ENCODE measurements around the gene SERP2. TPM values are rescaled to one million over a fixed set of nuclear protein-coding genes. Genes with fewer than 3 reads are reported as not detected.

Gene SERP2
- total and polyA plus RNA-seq, 9 of the 15 experiments (the other 6 are each of a cell fraction or from before 2014, with no cell fraction given) = 0.13 TPM; not detected in 8

DNA sequence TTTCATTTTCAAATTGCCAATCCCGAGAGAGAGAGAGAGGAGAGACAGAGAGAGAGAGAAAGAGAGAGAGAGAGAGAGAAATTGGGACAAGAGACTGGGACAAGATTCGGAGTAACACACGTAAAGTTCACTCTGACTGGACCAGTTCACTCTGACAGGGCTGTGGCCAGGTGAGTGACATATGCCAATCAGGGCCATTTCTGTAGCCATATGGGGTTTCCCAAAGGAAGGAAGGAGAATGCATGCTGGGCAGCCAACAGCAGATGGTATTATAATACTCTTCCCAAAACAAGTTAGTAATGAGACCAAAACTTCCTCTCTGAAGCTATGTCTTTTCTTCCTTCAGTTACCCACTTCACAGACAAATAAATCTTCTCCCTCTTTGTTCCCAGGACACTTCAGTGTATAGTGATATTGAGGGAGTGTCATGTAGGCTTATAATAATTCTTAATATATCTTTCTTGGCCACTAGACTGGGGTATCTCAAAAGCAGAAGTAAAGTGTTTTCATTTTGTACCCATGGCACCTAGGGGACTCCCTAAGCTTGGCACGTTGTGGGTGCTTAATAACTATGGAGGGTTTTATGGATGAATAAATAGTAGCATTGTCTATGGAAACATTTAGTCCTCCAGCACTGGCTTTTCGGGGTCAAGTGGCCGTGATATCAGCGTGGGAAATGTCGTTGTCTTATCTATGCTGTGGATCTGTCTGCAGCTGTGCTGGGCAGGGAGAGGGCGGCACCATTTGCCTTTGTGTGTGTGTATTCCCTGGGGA is 51.6 kb downstream of the SERP2 start:
- Histone ChIP-seq H3K79me2 (ENCODE audit: control insufficient read depth, insufficient read depth, low read length) (no peaks in the 10 kb centered on the region), H3K27ac (ENCODE audit: extremely low read depth, low read depth, low read length) (no peak overlapping the region), H4K20me1 (replicated peaks; ENCODE audit: control insufficient read depth, insufficient read depth, low read length) (no peaks in the 10 kb centered on the region), H3K36me3 (ENCODE audit: control insufficient read depth, insufficient read depth, low read length) (no peaks in the 10 kb centered on the region), H3K9ac (ENCODE audit: insufficient read depth in 1 of 2, low read depth in 2 of 2, low read length in 2 of 2) (no peak overlapping the region), H3K27me3 (ENCODE audit: control insufficient read depth in 2 of 2, insufficient read depth in 2 of 2, low read length in 2 of 2) (no peaks in the 10 kb centered on the region), H3K9me3 (replicated peaks; ENCODE audit: control insufficient read depth, insufficient read depth, low read depth, low read length) (no peaks in the 10 kb centered on the region), H3K4me1 (replicated peaks in 1 of 2; ENCODE audit: control insufficient read depth in 2 of 2, insufficient read depth in 2 of 2, low read length in 2 of 2) (peaks cover 4 to 5% of the 10 kb centered on the region in 2 experiments; a peak in 4 of 5 replicates), H2AFZ (ENCODE audit: low read depth, low read length) (no peak overlapping the region), H3K9me1 (ENCODE audit: control insufficient read depth, insufficient read depth, low read length) (no peaks in the 10 kb centered on the region), H3K4me3 (no peak overlapping the region), H3K4me2 (ENCODE audit: insufficient read depth, low read length) (no peak overlapping the region)
- in situ Hi-C loops (cut with MboI) (no loop called here), intact Hi-C loops (cut with micrococcal nuclease) (no loop called here)
- ChIA-PET POLR2A (interaction anchor here (1.1 to 1.4 kb wide), 2 partner anchors 9 to 10 kb away, joined by 3 to 4 read pairs; no protein-coding TSS in a partner anchor), CTCF (ENCODE audit: low intra/inter-chr PET ratio) (no interaction called here)
- WGBS (ENCODE audit: insufficient coverage, low coverage, missing lambda C conversion rate) = 12% methylated on average over 6 of the region's 9 CpGs
- ATAC-seq (no peak), FAIRE-seq (no peak), DNase-seq (ENCODE audit: extremely low read depth in 1 of 4, low spot score in 3 of 4) (no peak)
- TF ChIP-seq, protein P1, sequence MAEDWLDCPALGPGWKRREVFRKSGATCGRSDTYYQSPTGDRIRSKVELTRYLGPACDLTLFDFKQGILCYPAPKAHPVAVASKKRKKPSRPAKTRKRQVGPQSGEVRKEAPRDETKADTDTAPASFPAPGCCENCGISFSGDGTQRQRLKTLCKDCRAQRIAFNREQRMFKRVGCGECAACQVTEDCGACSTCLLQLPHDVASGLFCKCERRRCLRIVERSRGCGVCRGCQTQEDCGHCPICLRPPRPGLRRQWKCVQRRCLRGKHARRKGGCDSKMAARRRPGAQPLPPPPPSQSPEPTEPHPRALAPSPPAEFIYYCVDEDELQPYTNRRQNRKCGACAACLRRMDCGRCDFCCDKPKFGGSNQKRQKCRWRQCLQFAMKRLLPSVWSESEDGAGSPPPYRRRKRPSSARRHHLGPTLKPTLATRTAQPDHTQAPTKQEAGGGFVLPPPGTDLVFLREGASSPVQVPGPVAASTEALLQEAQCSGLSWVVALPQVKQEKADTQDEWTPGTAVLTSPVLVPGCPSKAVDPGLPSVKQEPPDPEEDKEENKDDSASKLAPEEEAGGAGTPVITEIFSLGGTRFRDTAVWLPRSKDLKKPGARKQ (CRISPR knock-in tag; IDR thresholded peaks at IDR 0.05) = no peak
- TF ChIP-seq MEIS2 (IDR thresholded peaks at IDR 0.05; ENCODE audit: partially characterized antibody) (peak; percentile 32), SIN3A (IDR thresholded peaks at IDR 0.05; ENCODE audit: borderline replicate concordance in 2 of 2, control insufficient read depth in 1 of 2, low read depth in 2 of 2, low read length in 2 of 2) (no peak), CCAR2 (IDR thresholded peaks at IDR 0.05; ENCODE audit: low read depth, low read length) (no peak), HNRNPH1 (optimal IDR thresholded peaks at IDR 0.05; ENCODE audit: low read depth, low read length) (no peak), NCOA1 (IDR thresholded peaks at IDR 0.05; ENCODE audit: low read depth) (no peak)
- TF ChIP-seq, protein P2, sequence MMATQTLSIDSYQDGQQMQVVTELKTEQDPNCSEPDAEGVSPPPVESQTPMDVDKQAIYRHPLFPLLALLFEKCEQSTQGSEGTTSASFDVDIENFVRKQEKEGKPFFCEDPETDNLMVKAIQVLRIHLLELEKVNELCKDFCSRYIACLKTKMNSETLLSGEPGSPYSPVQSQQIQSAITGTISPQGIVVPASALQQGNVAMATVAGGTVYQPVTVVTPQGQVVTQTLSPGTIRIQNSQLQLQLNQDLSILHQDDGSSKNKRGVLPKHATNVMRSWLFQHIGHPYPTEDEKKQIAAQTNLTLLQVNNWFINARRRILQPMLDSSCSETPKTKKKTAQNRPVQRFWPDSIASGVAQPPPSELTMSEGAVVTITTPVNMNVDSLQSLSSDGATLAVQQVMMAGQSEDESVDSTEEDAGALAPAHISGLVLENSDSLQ (IDR thresholded peaks at IDR 0.05) = peak; percentile 35; the same call in 1 of the 2 replicates
- TF ChIP-seq, protein P3, sequence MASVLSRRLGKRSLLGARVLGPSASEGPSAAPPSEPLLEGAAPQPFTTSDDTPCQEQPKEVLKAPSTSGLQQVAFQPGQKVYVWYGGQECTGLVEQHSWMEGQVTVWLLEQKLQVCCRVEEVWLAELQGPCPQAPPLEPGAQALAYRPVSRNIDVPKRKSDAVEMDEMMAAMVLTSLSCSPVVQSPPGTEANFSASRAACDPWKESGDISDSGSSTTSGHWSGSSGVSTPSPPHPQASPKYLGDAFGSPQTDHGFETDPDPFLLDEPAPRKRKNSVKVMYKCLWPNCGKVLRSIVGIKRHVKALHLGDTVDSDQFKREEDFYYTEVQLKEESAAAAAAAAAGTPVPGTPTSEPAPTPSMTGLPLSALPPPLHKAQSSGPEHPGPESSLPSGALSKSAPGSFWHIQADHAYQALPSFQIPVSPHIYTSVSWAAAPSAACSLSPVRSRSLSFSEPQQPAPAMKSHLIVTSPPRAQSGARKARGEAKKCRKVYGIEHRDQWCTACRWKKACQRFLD (CRISPR knock-in tag; IDR thresholded peaks at IDR 0.05) = no peak
- BruUV-seq (replicated peaks) = no TSS peak

Measured in K562 (cell line).